HG02763 (cell line): ENCODE results near the gene PRR22.
A peak's percentile ranks its signal among the peaks of the same experiment; 100 is the strongest.
"Not testable (repeated sequence)": the region's sequence is repeated elsewhere in the genome, so short reads cannot be mapped to it uniquely, and the experiment has no call there.

Source experiments
- ATAC-seq: cut with Tn5 transposase; IDR thresholded peaks from one replicate; pipeline ENCODE4 v1.9.1; 2021; ENCODE audit warnings: mild to moderate bottlenecking, moderate library complexity; ENCODE audit not compliant: unreplicated experiment

Gene PRR22

GRCh38 chr19:5792224-5792623 is 7.7 kb upstream of the PRR22 start:
- no peak for ATAC-seq

- ATAC-seq, result peak; percentile 85
Observed at GRCh38 chr19:5790559-5791520, 6.3 kb upstream of the PRR22 start, which contains the start of gene DUS3L. TSS of gene DUS3L (minus strand) at chr19:5791163. CDS start at chr19:5791141, 22 bp downstream.

DNA sequence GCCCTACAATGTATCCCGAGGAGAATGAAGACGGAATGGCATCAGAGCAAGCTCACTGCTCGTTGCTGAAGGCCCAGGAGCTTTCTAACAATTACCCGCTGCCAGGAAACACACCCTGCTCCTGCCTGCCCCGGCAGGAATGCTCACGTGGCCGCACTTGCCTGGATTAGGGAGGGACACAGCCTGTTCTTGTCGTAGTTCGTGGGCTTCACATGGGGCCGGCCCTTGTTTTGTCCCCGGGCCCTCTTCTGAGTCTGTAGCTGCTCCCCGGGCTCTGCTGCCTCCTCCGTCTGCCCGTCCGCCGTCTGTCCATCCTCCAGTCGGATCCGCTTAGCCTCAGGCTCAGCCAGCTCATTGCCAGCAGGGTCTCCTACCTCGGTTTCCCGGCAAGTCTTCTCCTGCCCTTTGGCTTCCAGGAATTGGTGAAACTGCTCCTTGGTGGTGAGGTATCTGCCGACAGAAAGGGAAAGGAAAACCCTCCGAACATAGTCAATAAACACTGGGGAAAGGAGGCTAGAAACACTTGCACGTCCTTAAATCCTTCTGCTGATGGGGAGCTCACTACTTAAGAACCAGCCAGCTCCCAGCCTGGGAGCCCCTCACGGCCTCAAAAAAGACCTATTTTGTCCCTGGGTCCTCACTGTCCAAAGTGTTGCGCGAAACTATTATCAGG is 5.5 kb upstream of the PRR22 start:
- ATAC-seq, result no peak

DNA sequence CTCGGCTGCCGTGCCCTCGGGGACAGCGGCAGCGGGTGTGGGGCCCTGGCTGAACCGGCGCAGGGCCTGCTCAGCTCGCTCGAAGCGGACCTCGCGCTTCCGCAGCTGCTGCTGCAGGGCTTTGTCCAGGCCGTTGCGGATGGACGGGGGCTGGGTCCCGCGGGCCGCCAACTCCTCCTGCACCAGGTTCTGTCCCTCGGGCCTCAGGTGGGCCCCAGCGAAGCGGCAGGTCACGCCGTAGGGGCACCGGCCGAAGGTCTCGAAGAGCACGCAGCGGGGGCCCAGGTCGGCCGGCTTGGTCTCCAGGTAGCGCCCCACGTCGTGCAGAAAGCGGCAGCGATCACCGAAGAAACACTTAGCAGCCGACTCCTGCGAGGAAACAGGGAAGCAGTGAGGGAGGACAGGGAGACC is 4.8 kb upstream of the PRR22 start:
- ATAC-seq, result no peak

DNA sequence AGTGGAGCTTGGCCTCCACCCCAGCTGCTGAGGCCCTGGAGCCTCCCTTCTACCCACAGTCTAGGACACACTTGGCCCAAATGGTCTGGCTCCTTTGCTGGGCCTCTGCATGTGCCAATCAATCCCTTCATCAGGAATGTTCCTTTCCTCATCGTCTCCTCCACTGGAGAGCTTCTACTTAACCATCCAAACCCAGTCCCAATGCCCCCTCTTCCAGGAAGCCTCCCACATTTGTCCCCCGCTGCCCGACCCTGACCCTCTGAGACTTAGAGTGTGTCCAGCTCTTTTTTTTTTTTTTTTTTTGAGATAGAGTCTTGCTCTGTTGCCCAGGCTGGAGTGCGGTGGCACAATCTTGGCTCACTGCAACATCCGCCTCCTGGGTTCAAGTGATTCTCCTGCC is 3.9 kb upstream of the PRR22 start:
- ATAC-seq, result no peak

DNA sequence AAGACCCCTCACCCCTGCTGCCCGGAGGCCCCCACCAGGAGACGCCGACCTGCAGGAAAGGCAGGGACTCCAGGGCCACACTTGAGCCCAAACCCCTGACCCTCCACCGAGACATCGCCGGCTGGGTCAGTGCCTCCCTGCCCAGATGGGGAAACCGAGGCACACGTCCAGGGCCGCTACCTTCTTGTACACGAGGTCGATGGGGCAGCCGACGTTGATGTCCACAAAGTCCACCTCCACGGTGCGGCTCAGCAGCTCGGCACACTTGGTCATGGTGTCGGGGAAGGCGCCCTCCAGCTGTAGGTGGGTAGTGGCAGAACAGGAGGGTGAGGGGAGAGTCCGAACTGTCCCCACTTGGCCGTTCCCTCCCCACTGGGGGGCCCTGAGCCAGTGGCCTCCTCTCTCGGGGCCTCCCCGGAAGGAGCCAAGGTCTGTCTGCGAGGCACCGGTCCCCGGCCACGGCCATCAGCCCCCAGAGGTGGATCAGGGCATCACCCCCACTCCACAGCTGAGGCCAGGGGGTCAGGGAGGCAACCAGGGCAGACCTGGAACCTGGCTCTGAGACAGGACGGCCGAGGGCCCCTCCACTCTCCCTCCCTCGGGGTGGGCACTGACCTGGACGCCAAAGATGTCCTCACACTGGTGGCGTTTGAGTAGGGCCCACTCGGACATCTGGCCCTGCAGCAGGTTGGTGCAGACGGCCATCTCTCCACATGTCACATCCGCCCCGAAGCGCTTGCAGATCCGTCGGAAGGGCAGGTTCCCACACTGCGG is 3.0 kb upstream of the PRR22 start:
- ATAC-seq, result no peak

DNA sequence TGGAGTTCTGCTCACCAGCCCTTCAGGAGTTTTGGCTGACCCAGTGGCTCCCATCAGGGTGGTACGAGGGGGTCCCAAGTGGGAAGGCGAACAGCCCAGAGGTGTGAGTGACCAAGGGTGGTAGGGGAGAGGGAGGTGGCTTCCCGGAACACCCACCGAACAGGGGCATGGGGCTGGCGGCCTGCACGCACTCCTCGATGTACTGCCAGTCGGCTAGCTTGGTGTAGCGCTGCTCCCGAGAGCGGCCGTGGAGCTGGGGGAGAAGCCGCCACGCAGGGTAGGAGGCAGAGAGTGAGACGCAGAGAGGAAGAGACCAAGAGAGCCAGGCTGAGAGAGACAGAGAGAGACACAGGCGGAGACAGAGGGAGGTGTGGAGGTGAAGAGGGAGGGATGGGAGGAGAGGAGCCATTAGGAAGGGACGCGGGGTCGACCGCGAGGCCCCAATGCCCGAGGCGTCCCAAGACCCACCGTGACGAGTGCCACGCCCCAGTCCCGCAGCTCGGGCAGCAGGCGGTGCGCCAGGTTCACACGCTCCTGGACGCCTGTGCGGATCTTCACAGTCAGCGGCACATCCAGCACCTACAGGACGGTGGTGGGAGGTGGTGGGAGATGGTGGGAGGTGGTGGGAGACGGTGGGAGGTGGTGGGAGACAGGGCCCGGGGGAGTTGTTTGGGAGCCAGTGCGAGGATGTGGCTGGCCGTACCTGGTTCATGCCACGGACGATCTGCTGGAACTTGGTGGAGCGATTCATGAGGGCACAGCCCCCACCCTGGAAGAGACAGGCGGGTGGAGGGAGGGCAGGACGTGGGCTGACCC is 2.3 kb upstream of the PRR22 start:
- no peak for ATAC-seq

DNA sequence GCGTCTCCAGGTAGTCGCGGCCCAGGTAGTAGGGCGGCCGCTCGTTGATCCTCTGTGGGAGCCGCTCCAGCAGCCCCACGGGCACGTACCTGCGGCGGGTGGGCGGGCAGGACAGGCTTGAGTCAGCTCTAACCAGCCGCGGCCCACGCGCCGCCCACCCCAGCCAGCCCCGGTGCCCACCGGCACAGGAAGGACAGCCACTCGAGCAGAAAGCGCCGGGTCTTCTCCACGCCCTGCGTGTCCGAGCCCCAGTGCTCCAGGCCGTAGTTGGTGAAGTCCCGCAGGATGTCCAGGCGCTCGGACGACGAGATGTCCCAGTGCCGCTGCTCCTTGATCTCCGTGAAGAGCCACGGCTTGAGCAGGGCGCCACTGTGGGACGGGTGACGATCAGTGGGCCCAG is 877 bp upstream of the PRR22 start:
- no peak for ATAC-seq

- ATAC-seq, result no peak
Observed at GRCh38 chr19:5782945-5783919, 1.3 kb downstream of the PRR22 start.

DNA sequence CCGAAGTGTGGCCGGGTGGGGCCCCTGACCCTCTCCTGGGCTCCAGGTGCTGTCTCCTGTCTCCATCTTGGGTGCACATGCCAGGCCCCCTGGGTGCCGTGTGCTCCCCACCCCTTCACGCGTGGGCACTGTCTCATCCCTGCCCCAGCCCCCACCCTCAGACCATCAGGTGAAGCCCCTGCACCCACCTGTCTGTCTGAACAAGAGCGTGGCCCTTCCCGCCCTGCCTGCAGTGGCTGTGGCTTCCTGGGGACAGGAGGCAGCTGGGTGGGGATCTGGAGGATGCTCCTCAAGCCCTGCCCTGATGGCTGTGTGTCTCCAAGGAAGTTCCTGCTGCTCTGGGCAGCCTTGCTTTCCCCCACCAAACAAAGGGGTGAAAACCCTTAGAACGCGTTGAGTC is 2.2 kb downstream of the PRR22 start:
- ATAC-seq, result no peak

GRCh38 chr19:5780916-5781315 is 3.6 kb downstream of the PRR22 start:
- not testable (repeated sequence) for ATAC-seq

GRCh38 chr19:5778402-5778801 is 6.1 kb downstream of the PRR22 start:
- ATAC-seq, result no peak

GRCh38 chr19:5775668-5776309 is 8.8 kb downstream of the PRR22 start:
- ATAC-seq, result no peak

GRCh38 chr19:5774921-5775320 is 9.6 kb downstream of the PRR22 start:
- ATAC-seq, result no peak

GRCh38 chr19:5773276-5773675 is 11.3 kb downstream of the PRR22 start:
- ATAC-seq, result no peak

GRCh38 chr19:5772416-5772815 is 12.1 kb downstream of the PRR22 start:
- no peak for ATAC-seq

- ATAC-seq, result no peak
Observed at GRCh38 chr19:5767949-5768348, 16.6 kb downstream of the PRR22 start.

DNA sequence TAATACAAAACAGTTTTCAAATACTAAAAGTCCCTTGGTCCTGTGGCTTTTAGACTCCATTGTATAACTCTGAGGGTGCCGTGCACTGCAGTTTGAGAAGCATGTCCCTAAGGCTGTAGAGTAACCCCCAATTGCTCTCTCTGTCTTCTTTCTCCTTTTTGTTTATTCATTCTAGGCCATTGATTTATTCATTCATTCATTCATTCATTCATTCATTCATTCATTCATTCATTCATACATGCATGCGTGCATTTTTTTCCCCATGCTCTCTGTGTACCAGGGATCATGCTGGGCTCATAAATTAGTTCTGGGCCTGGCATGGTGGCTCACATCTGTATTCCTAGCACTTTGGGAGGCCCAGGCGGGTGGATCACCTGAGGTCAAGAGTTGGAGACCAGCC is 19.3 kb downstream of the PRR22 start:
- no peak for ATAC-seq
